Activated CD8-positive, alpha-beta T cell treated with anti-CD3 and anti-CD28 coated beads for 36 hours (primary cell): Measurements from ENCODE around the gene PDE4C. TPM values are rescaled to one million over a fixed set of nuclear protein-coding genes. Genes with fewer than 3 reads are reported as not detected.

Source experiments
- ATAC-seq: fragments of 200-7000 bp; cut with Tn5 transposase; one replicate; pipeline ENCODE4 v1.10.0; 2021; ENCODE audit warnings: mild to moderate bottlenecking, moderate library complexity
- CTCF ChIA-PET: fragments of 350-600 bp; sonication (Branson Sonifier 250); formaldehyde crosslinking; loops from one replicate; lab custom pipeline; 2021; ENCODE audit warnings: antibody characterized with exemption; lab: Charles Lee
- POLR2A ChIA-PET: fragments of 350-600 bp; sonication (Branson Sonifier 250); formaldehyde crosslinking; loops from one replicate; lab custom pipeline; 2021; ENCODE audit warnings: antibody characterized with exemption; lab: Charles Lee
- DNase-seq: peaks from one replicate; pipeline ENCODE4 v3.0.0-alpha.2; 2020
- H3K27ac Mint-ChIP-seq: one replicate; pipeline ENCODE4 v1.8.0; 2021; ENCODE audit warnings: mild to moderate bottlenecking, mixed read lengths
- H3K27me3 Mint-ChIP-seq: one replicate; pipeline ENCODE4 v1.8.0; 2021; ENCODE audit warnings: mixed read lengths
- H3K36me3 Mint-ChIP-seq: one replicate; pipeline ENCODE4 v1.8.0; 2021; ENCODE audit warnings: low read depth, mixed read lengths
- H3K4me1 Mint-ChIP-seq: one replicate; pipeline ENCODE4 v1.8.0; 2021; ENCODE audit warnings: low read depth, mixed read lengths
- H3K4me3 Mint-ChIP-seq: one replicate; pipeline ENCODE4 v1.8.0; 2021; ENCODE audit warnings: mild to moderate bottlenecking, moderate library complexity, mixed read lengths
- H3K9me3 Mint-ChIP-seq: one replicate; pipeline ENCODE4 v1.8.0; 2021; ENCODE audit warnings: mixed read lengths
- CTCF ChIP-seq: fragments of 200-600 bp; IDR thresholded peaks from one replicate; pipeline ENCODE4 v1.8.0; 2022; ENCODE audit warnings: antibody characterized with exemption, mild to moderate bottlenecking
- intact Hi-C: fragments of 100-400 bp; cut with micrococcal nuclease; formaldehyde crosslinking; loops from one replicate; pipeline ENCODE4 v1.10.0; 2022
- total RNA-seq, 2 experiments: library from RNA; stranded (reverse); gene quantifications; one replicate each; pipeline ENCODE4 v1.2.3, GENCODE V29; 2021

The PDE4C gene
- total RNA-seq, 2 experiments from 2014 or later: 0.38 TPM; not detected in 1

DNA sequence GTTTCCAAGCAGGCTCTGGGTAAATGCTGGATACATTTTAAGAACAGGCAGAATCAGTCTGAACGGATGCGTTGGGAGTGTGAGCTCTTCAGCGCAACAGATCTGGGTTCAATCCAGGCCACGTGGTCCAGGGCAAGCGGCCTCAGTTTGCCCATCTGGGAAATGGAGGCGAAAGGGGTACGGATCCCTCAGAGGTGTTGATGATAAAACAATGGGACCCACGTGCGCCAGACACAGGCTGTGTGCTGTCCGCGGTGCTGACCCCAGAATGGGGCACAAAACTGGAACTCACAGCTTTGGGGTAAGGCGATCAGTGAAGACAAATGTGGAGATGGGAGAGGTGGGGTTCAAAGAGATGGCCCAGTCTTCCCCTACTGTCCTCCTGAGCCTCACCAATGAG is 13.1 kb upstream of the PDE4C start:
- Mint-ChIP-seq H3K9me3 (no peaks in the 10 kb centered on the region), H3K4me1 (no peaks in the 10 kb centered on the region), H3K27me3 (peaks cover 28% of the 10 kb centered on the region), H3K36me3 (no peaks in the 10 kb centered on the region), H3K4me3 (no peak overlapping the region), H3K27ac (no peak overlapping the region)
- POLR2A ChIA-PET: no interaction called here
- no peak for DNase-seq
- CTCF ChIA-PET: interaction anchor here (0.7 to 5.3 kb wide), 2 partner anchors 12 to 30 kb away, joined by 3 to 43 read pairs; no protein-coding TSS in a partner anchor
- no peak for TF ChIP-seq CTCF
- intact Hi-C loops: no loop called here
- no peak for ATAC-seq

DNA sequence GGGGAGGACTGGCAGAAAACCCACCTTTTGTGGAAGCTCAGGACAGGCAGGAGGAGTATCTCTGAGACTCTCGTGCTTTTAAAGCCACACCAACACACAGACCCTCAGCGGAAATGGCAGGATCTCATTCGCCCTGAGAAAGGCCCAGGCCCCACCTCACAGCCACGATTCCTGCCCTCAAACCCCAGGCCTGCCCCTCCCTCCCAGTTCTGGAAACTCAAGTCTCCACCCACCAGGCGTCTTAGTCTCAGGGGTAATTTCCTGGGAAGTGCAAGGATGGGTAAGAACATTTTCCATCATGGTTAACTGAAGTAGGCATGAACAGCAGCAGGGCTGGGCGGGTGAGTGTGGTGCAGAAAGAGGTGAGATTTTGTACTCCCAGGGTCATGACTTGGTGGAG is 8.0 kb upstream of the PDE4C start:
- peaks cover 56% of the 10 kb centered on the region for H3K27me3 Mint-ChIP-seq
- POLR2A ChIA-PET: no interaction called here

DNA sequence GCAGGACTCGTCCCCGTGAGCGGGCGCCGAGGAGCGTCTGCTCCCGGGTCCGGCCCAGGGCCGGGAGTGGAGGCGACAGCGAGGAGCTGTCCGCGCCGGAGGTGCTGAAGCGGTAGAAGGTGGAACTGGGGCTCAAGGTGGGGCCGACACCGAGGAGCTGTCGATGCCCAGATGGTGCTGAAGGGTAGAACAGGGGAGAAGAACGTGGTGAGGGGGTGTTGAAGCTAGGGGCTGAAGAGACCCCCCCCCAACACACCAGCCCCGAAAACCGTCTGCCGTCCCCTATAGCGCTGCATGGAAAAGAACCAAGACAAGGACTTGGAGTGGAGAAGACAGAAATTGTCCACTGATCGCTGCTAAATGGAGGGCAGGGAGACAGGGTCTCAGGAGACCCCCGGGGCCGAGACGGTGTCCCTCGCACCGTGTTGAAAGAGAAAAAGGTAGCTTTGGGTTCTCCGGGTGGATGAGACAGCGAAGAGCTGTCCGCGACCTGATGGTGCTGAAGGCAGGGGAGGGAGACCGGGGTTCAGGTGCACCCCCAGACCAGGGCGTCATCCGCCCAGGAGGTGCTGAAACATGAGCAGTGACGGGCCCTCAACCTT is 7.1 kb upstream of the PDE4C start:
- ATAC-seq: peak; percentile 76
- H3K4me1 Mint-ChIP-seq: peaks cover 9% of the 10 kb centered on the region
- H3K27ac Mint-ChIP-seq: no peak overlapping the region
- intact Hi-C loops: no loop called here
- DNase-seq: peak; percentile 65
- peaks cover 56% of the 10 kb centered on the region for H3K27me3 Mint-ChIP-seq
- POLR2A ChIA-PET: interaction anchor here (0.6 kb wide), 1 partner anchor 10 kb away, joined by 3 read pairs; no protein-coding TSS in a partner anchor
- CTCF ChIA-PET: interaction anchor here (1.3 to 1.9 kb wide), 7 partner anchors 9 to 155 kb away, joined by 4 to 7 read pairs (median 6); no protein-coding TSS in a partner anchor
- H3K36me3 Mint-ChIP-seq: no peaks in the 10 kb centered on the region
- TF ChIP-seq CTCF: no peak
- H3K9me3 Mint-ChIP-seq: peaks cover 8% of the 10 kb centered on the region
- H3K4me3 Mint-ChIP-seq: no peak overlapping the region

More for the DNA sequence above, 8.0 kb upstream of the PDE4C start:
- Mint-ChIP-seq H3K4me3 (no peak overlapping the region), H3K36me3 (no peaks in the 10 kb centered on the region), H3K9me3 (peaks cover 8% of the 10 kb centered on the region), H3K4me1 (peaks cover 9% of the 10 kb centered on the region), H3K27ac (no peak overlapping the region)
- no peak for ATAC-seq
- CTCF ChIA-PET: interaction anchor here (1.3 kb wide), 1 partner anchor 26 kb away, joined by 4 read pairs; no protein-coding TSS in a partner anchor
- no peak for TF ChIP-seq CTCF
- no peak for DNase-seq
- intact Hi-C loops: no loop called here

GRCh38 chr19:18232540-18233223 is 6.4 kb upstream of the PDE4C start:
- Mint-ChIP-seq H3K9me3 (peaks cover 8% of the 10 kb centered on the region), H3K4me3 (no peak overlapping the region), H3K4me1 (peaks cover 9% of the 10 kb centered on the region), H3K27me3 (peaks cover 62% of the 10 kb centered on the region), H3K36me3 (no peaks in the 10 kb centered on the region), H3K27ac (no peak overlapping the region)
- TF ChIP-seq CTCF: no peak
- intact Hi-C loops: no loop called here
- ATAC-seq (peak; percentile 22), DNase-seq (peak; percentile 49)
- CTCF ChIA-PET: interaction anchor here (1.2 to 1.9 kb wide), 8 partner anchors 8 to 155 kb away, joined by 3 to 7 read pairs (median 6); no protein-coding TSS in a partner anchor
- POLR2A ChIA-PET: interaction anchor here (0.6 to 1.1 kb wide), 2 partner anchors 9 to 13 kb away, joined by 3 read pairs; no protein-coding TSS in a partner anchor

DNA sequence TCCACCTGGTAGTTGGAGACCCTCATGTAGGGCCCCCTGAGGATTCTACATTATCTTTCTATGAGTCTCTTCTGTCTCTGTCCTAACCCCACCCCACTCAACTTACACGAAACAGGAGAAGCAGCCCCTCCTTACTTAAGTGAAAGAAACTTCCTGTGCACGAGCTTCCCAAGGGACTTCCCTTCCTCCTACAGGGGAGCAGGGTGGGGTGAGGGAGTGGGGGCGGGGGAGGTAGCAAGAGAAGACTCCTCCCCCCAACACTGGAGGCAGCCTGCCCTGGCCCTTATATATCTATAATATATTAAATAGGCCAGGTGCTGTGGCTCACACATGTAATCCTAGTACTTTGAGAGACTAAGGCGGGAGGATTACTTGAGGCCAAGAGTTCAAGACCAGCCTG is 5.5 kb upstream of the PDE4C start:
- no peak overlapping the region for H3K4me3 Mint-ChIP-seq
- H3K36me3 Mint-ChIP-seq: no peaks in the 10 kb centered on the region
- no peak for TF ChIP-seq CTCF
- peaks cover 67% of the 10 kb centered on the region for H3K27me3 Mint-ChIP-seq
- peaks cover 12% of the 10 kb centered on the region for H3K4me1 Mint-ChIP-seq
- H3K27ac Mint-ChIP-seq: no peak overlapping the region
- DNase-seq: no peak
- ATAC-seq: no peak
- ChIA-PET CTCF (interaction anchor here (1.2 to 2.0 kb wide), 4 partner anchors 21 to 97 kb away, joined by 3 to 14 read pairs (median 6); no protein-coding TSS in a partner anchor), POLR2A (interaction anchor here (1.1 to 1.2 kb wide), 2 partner anchors 12 to 17 kb away, joined by 3 to 4 read pairs; no protein-coding TSS in a partner anchor)
- intact Hi-C loops: no loop called here
- H3K9me3 Mint-ChIP-seq: peaks cover 8% of the 10 kb centered on the region
